Measurements from ENCODE around the gene KIAA1958. TPM values are rescaled to one million over a fixed set of nuclear protein-coding genes. Genes with fewer than 3 reads are reported as not detected.

Gene KIAA1958
- total RNA-seq, 1 donor from 2014 or later: 1.4 TPM

DNA sequence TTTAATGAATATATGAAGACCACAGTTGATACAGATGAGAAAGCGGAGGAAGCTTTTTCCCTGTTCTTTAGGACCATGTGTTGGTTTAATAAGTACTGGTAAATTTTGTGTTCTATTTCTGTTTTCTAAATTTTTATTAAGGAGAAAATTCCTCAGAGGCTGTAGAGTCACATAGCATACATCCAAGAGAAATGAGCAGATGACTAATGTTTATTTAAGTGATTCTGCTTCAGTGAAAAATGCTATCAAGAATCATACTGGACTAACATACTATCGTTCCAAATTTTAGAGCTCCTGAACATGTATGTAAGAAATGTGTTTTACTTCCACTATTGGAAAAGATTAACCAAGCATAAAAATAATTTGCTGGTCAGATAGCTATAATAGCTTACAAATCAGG, 115.0 kb downstream of the KIAA1958 start:
- no peak for DNase-seq (ENCODE audit: low read depth)

DNA sequence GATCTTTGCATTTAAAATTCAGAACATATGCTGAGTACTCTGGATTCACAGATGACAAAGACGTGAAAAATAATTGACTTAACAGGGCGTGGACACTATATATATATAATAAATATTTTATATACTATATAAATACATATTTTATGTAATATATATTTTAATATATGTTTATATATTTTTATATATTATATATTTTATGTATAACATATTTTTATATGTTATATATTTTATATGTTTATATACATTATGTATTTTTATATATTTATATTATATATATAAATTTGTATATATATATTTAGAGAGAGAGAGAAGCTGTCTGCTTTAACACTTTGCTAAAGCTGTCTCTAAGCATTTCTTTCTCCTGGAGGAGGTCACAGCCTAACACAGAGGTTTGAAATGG, 118.2 kb downstream of the KIAA1958 start:
- no peak for DNase-seq (ENCODE audit: low read depth)

DNA sequence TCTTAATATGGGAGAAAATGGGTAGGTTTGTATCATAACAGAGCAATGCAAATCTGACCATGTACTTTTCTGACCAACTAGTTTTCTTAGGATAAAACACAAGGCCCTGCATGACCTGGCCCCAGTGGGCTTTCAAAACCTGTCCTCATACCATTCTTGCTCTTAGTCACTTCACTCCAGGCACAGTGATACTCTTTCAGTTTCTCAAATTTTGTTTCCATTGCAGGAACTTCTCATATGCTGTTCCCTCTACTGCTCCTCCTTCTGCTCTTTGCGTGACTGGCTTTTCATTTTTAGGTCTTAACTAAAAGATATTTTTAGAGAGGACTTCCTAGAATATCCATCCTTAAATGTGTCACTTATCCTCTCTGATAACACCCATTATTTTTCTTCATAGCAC, 118.9 kb downstream of the KIAA1958 start:
- no peak for DNase-seq (ENCODE audit: low read depth)

DNA sequence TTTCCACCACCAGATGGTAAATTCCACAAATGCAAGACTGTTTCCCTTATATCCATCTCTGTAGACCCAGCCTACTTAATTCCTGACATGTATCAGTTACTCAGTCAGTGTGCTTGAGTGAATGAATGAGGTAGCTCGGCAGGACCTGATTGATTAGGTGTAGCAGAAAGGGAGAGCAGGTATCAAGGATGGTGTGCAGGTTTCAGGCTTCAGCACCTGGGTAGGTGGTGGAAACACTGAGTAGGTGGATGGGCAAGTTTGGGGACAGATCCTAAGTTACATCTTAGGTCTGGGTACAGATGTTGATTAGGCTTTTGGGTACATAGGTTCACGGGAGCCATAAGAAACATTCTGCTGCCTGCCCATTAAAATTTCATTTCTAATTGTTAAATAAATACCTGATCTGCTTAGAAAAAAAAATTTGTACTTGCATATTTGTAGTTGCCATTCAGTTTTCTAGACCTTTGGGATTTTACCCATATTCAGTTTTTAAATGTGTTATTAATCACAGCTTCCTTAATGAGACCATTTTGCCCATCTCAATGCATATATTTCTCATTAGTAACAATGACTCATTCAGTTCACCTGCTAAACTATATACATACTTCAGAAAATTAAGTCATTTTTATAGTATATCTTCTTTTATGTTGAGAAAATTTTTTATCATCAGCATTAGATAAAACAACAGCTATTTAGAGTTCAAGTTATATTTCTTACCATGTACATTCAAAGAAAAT, 119.5 kb downstream of the KIAA1958 start:
- no peak for DNase-seq (ENCODE audit: low read depth)

DNA sequence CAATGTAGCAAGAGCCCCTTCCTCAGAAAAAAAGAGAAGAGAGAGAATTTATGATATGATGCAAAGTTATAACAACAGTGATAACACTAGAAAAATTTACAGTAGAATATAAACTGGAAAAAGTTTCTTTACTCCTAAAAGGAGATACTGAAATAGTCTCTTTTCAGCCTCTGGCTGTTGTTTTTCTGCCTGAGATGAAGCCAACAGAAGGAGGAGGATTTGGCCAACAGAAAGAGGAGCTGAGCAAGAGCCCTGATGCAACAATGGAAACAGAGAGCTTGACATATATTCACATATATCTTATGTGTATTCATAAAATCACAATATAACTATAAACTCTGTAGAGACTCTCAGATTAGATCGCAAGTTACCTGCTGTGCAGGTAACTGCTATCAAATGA, 122.2 kb downstream of the KIAA1958 start:
- no peak for DNase-seq (ENCODE audit: low read depth)

DNA sequence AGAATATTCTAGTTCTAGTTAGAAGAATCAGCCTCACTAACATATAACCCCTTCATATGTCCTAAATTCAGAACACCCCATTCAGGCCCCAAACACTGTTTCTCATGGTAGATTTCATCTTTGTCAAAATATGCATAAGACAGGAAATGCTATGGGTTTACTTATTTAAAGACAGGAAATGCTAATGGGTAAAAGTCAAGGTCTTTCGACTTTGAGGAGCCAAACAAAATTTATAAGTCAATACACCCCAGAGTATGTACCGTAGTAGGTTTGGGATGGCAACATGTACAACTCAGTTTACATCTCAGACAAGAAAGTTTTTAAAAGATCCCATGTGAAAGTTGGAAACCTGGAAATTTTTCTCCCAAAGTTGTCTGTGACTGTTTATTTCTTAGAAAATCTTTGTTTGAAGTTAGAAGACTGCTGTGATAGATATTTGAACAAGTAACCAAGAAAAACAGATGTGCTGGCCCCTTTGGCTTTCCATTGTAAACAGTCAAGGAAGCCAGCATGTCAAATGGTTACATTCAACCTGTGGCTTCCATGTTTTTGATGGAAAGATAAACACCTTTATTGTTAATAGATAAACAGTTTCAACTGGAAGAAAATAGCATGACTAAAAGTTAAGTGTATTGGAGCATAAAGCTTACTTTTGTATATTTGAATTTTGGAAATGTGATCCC, 129.1 kb downstream of the KIAA1958 start:
- DNase-seq (ENCODE audit: low read depth): no peak

DNA sequence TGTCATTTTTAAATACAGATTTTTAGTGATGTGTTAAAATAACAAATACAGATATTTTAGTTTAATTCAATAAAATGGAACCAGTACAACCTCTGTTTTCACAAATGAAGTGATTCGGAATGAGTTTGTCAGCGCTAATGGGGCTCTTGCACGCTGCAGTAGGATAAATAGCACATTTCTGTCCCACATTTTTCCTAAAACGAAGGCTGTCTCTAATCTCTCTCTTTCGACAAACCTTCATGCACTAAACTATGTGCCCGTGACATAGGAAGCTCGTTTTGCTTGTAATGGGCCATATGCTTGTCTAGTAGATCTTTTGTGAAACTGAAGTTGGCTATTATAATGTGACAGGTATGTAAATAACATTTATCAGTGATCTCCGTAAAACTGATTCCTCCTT, 130.7 kb downstream of the KIAA1958 start:
- DNase-seq (ENCODE audit: low read depth): no peak

DNA sequence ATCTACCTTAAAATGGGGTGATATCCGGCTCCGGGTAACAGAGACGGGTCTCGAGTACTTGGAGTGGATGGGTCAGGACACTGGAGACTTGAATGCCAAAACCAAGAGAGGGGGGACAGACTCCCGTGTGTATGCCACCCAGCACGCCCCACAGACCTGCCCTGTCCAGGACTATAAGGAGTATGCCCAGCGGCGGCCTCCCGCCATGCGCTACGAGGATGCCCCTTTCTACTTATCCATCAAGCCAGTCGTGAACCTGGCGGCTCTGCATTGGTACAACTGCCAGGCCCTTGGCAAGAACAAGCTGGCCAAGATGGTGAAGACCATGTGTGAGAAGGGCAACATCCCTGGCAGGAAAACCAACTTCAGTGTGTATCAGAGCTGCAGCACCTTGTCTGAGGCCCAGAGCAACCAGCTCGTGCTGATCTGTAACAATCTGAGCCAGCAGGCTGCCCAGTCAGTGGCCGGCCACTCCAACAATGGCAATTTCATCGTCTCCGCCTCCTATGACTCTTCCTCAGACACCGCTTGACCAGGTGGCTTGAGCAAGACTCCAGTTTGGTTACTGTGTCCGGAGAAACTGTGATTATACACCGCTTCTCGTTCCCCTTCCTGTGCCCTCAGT, 131.9 kb downstream of the KIAA1958 start:
- DNase-seq (ENCODE audit: low read depth): no peak

DNA sequence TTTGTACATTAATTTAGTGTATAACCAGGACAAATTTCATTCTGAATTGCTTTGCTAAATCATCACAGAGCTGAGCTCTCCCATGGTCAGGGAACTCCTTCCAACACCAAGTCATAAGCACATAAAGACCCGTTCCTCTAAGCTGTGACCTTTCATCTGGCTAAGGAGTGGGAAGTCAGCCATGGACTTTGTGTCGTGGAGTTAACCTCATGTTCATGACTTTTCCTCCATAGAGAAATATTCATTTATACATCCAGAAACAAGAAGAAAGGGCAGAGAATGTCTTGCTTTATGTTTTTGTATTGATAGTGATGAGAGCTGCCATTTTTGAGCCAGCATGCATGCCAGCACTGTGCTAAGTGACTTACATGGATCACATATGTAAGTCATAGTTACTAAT, 133.8 kb downstream of the KIAA1958 start:
- no peak for DNase-seq (ENCODE audit: low read depth)

DNA sequence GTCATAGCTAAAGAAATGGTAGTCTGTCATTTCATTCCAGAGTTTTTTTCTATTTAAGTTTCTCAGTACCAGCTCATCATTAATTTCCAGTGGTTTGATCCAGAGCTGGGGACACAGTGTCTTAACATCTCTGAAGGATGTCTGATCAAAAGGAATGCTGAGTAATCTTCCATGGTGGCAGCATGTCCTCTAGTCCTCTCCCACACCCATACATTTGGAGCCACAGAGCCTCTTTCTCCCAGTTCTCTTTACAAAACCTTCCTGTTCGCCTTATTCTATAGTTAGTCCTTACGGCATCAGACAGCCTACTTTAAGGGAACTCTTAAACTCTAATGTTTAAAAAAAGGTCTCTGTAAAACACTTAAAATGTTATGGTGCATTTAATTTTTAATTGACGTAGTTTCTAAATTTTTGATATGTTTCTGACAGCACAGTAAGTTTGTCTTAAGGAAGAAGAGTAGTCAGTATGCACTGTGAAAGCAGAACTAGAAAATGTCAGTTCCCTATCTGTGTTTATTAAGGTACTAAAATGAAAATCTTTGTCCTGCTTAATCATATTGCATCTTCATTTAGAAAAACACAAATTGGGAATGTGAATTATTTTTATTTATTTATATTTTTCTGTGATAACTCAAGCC, 134.5 kb downstream of the KIAA1958 start:
- no peak for DNase-seq (ENCODE audit: low read depth)

DNA sequence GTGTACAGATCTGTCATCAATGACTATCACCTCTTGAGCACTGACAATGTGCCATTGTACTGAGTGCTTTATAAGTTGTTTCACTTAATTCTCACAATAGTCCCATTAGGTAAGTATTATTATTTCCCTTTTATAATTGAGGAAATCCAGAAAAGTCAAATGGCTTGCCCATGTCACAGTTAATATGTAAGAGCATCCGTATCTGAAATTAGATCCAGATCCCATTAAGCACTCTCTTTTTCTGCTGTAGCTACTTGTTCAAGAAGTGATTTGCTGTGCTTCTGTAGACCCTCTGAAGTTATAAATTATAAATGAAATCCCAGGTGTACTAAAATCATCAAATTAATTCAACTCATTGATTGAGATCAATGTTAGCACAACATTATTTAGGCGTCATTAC, 136.6 kb downstream of the KIAA1958 start:
- no peak for DNase-seq (ENCODE audit: low read depth)

DNA sequence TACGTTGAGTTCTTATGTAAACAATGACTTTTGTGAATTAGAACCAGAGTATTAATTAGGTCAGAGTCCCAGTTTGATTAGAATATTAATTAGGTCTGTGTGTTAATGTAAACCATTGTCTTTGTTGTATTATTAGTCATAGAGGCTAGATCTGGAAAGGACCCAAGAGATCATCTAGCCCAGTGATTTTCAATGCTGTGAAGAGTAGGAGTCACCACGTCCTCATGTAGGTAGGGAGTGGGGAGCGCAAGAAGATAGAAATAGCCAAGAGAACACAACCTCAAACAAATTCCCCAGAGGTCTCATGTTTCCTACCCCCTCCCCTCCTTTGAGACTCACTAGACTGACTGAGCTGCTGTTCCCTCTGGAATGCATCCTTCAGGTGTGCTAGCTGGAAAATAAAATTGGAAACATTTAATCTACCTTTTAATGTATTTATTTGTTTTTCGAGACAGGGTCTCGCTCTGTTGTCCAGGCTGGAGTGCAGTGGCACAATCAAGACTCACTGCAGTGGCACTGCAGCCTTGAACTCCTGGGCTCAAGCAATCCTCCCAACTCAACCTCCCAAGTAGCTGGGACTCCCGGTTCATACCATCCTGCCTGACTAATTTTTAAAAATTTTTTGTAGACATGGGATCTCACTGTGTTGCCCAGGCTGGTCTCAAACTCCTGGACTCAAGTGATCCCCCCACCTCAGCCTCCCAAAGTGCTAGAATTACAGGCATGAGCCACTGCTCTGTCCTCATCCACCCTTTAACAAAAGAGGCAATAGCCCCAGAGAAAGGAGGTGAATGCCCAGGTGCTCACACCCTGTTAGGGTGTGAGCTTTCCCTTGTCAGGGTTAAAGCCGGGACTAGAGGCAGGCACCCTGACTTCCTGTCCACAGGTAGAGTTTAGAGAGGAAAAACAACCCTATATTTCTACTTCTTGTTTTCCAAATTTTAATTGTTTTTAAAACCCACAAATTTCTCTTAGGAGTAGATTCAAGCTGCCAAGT, 138.4 kb downstream of the KIAA1958 start:
- no peak for DNase-seq (ENCODE audit: low read depth)

DNA sequence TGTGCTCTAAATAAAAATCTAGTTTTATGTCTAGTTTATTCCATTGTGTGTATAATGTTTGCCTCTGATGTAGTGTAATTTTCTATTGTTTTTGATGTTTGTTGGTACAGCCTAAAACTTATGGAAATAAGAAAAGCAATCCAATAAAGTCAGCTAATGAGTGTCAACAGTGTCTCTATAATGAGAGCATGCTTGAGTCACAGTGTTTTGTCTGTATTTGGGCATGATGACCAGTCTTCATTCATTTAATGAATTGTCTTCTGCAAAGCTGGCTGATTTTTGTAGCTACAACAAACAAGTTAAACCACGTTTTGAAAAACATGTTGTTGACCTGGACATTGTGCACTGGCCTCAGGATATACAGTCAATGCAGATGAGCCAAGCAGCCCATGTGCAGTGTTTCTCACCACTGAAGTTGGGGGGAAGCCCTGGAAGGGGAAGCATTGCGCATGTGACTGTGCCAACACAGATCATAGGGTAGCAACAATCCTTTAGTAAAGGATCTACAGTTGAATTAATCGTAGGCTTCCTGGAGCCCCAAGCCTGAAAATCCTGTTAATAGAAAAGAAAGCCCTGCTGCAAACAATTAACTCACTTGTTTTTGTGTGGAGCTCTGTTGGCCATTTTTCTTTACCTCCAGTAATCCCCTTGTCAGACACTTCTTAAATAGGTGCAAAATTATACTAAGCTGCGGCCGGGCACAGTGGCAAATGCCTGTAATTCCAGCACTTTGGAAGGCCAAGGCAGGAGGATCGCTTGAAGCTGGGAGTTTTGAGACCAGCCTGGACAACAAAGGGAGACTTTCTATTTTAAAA, 143.3 kb downstream of the KIAA1958 start:
- DNase-seq (ENCODE audit: low read depth): no peak

DNA sequence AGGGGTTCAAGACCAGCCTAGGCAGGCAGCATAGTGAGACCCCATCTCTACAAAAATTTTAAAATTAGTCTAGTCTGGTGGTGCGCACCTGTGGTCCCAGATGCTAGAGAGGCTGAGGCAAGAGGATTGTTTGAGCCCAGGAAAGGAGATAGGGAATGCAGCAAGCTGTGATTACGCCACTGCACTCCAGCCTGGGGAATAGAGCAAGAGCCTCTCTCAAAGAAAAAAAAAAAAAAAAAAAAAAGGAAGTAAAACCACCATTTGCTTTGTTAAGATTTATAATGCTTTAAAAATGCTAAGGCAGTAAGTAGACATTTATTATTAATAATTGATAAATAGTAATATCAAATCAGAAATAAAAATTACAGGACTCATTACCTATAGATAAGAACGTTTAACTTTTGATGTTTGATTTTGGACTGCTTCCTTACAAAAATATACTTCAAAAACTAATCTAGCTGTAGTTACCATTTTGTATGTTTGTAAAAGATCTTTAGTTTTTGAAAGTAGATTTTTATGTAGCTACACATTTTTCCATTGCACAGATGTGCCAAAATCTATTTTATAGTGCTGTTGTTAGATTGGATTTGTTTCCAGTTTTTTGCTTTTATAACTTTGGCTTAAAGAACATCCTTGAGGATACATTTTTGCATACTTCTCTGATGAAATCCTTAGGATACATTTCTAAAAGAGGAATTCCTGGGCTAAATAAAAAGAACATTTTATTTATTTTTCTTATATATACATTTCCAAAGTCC, 144.9 kb downstream of the KIAA1958 start:
- no peak for DNase-seq (ENCODE audit: low read depth)

DNA sequence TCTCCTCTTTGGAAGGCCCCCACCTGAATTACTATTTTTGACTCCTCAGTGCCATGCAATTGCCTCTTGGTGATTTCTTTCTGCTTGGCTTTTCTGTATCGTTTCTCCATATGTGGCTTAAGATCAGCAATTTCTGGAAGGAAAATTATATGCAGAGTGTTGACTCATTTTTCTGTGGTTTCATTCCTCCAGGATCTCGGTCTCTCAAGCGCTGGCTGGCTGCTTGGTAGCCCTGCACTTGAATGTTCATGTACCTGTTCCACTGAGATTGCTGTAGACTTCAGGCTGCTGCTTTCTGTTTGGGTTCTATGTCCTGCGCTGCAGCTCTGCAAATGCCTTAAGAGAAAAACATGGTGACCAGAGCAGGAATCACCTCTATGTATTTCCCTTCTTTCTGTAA, 153.7 kb downstream of the KIAA1958 start:
- no peak for DNase-seq (ENCODE audit: low read depth)

DNA sequence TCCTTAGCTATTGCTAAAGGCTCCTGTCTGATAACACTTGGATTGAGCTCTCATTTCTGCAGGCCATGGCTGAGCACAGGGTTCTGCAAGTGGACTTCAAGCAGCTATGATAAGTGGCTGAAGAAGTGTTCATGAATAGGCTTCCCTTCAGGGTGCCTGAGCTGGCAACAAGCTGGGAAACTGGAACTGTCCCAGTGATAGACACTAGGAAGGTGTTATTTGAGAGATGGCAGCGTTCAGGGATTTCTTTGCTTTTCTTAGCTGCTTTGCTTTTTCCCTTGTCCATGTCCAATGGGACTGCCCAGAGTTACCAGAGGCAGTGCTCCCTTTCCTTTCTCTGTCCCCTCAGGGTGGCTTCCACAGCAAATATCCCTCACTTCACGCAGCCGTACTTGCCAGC, 155.5 kb downstream of the KIAA1958 start:
- no peak for DNase-seq (ENCODE audit: low read depth)

DNA sequence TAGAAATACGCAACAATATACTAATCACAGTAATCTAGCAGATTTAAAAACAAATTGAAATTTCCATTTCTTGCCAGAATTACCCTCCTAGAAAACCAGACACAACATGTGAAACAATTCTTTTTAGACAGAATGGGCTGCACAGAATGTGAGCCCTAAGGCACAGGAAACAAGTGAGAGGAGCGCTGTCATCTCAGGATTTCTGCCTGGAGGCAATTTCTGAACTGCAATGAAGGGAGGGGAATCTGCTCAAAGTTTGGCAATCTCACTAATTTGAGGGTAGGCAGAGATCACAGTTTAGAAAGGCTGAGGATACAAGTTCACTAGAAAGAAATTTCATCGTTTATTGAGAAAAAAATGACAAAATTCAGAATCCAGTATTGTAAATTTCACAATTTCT, 161.0 kb downstream of the KIAA1958 start:
- DNase-seq (ENCODE audit: low read depth): no peak

DNA sequence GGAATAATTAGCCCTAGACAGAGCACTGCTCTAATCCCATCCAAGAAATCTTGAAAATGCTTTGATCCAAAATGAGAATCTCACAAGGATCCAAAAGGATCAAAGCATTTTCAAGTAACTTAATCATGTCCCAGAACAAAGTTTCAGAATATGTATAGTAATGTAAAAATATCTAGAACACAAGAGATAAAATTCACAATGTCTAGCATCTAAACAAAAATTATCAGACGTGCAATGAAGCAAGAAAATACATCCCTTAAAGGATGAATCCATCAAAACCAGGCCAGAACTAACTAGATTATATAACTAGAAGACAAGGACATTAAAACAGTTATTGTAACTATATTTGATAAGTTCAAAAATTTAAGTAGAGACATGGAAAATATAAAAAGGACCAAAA, 162.0 kb downstream of the KIAA1958 start:
- DNase-seq (ENCODE audit: low read depth): no peak

DNA sequence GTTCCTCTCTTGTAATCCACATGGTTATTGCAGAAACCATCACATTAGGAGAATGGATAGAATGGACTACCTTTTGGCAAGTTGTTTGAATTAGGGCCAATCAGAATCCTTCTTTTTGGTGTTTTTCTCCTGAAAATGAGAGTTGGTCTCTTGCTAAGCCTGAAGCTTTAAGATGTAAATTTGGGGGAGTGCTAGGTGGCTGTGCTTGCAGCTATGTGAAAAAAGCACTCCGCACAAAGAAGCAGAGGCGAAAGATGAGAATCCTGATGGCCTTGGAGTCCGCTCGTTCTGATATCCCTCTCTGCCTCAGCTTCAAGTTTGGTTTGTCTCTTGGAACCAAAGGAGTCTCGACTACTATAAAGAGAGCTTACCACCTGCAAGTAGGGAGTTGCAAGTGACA, 167.7 kb downstream of the KIAA1958 start:
- no peak for DNase-seq (ENCODE audit: low read depth)

All from myocyte (in vitro differentiated cells).